Neural cell (in vitro differentiated cells): ENCODE results near the gene SLC4A8. TPM values are rescaled to one million over a fixed set of nuclear protein-coding genes. Genes with fewer than 3 reads are reported as not detected.

Experiments used
- H2AFZ ChIP-seq: fragments of 200-600, 300-800 bp; sonication (generic), shearing (Covaris generic); 2 replicates; pipeline ENCODE4 v1.6.0; 2014; ENCODE audit warnings: low read depth, mild to moderate bottlenecking, antibody characterized with exemption, low read length, moderate library complexity
- H3F3A ChIP-seq: fragments of 200-600 bp; shearing (Covaris generic); 2 replicates; pipeline ENCODE4 v1.6.1; 2016; ENCODE audit warnings: mild to moderate bottlenecking, moderate library complexity, mixed read lengths, antibody characterized with exemption, low read length; ENCODE audit not compliant: insufficient read depth, poor library complexity, severe bottlenecking
- H3K27ac ChIP-seq: fragments of 200-600, 300-800 bp; sonication (generic), shearing (Covaris generic); 2 replicates; pipeline ENCODE4 v1.5.1; 2014; ENCODE audit warnings: mild to moderate bottlenecking, low read length, moderate library complexity
- H3K27me3 ChIP-seq: fragments of 300-800, 200-600 bp; sonication (generic), shearing (Covaris generic); 2 replicates; pipeline ENCODE4 v1.6.0; 2014; ENCODE audit warnings: mild to moderate bottlenecking, low read depth, low read length, moderate library complexity; ENCODE audit not compliant: insufficient read depth
- H3K36me3 ChIP-seq: fragments of 300-800, 200-600 bp; sonication (generic), shearing (Covaris generic); 2 replicates; pipeline ENCODE4 v1.5.1; 2014; ENCODE audit warnings: mild to moderate bottlenecking, antibody characterized with exemption, low read length, moderate library complexity; ENCODE audit not compliant: insufficient read depth
- H3K4me2 ChIP-seq: fragments of 300-800, 200-600 bp; sonication (generic), shearing (Covaris generic); 2 replicates; pipeline ENCODE4 v1.6.0; 2014; ENCODE audit warnings: mild to moderate bottlenecking, low read length
- H3K4me3 ChIP-seq: fragments of 300-800, 200-600 bp; sonication (generic), shearing (Covaris generic); 2 replicates; pipeline ENCODE4 v1.5.1; 2014; ENCODE audit warnings: mild to moderate bottlenecking, low read length, moderate library complexity
- H3K79me2 ChIP-seq: fragments of 200-600 bp; shearing (Covaris generic); replicated peaks from 2 replicates; pipeline ENCODE4 v1.6.0; 2014; ENCODE audit warnings: mild to moderate bottlenecking, low read length, moderate library complexity; ENCODE audit not compliant: insufficient read depth
- H3K9ac ChIP-seq: fragments of 300-800, 200-600 bp; sonication (generic), shearing (Covaris generic); 2 replicates; pipeline ENCODE4 v1.6.1; 2016; ENCODE audit warnings: mild to moderate bottlenecking, low read length, mixed read lengths
- H3K9me2 ChIP-seq: fragments of 200-600 bp; shearing (Covaris generic); 2 replicates; pipeline ENCODE4 v1.6.1; 2016; ENCODE audit warnings: mild to moderate bottlenecking, low read length, mixed read lengths; ENCODE audit not compliant: insufficient read depth
- H3K9me3 ChIP-seq: fragments of 200-600, 300-800 bp; sonication (generic), shearing (Covaris generic); 2 replicates; pipeline ENCODE4 v1.6.1; 2016; ENCODE audit warnings: mild to moderate bottlenecking, mixed run types, low read length, moderate library complexity, mixed read lengths
- H4K20me1 ChIP-seq: fragments of 200-600 bp; shearing (Covaris generic); 2 replicates; pipeline ENCODE4 v1.6.1; 2016; ENCODE audit warnings: mild to moderate bottlenecking, mixed run types; ENCODE audit not compliant: insufficient read depth
- CTCF ChIP-seq: fragments of 450-650 bp; IDR thresholded peaks from 2 replicates; pipeline ENCODE4 v1.5.1; 2014; ENCODE audit warnings: antibody characterized with exemption, mild to moderate bottlenecking, moderate library complexity; ENCODE audit not compliant: poor library complexity, severe bottlenecking
- EP300 ChIP-seq: fragments of 450-650 bp; conservative IDR thresholded peaks from 2 replicates; pipeline ENCODE4 v1.6.1; 2014; ENCODE audit warnings: antibody characterized with exemption, mild to moderate bottlenecking, moderate library complexity; ENCODE audit not compliant: poor library complexity, severe bottlenecking
- EZH2 ChIP-seq: fragments of 200-600, 300-800 bp; shearing (Covaris generic), sonication (generic); IDR thresholded peaks from 2 replicates; pipeline ENCODE4 v1.6.1; 2014; ENCODE audit warnings: antibody characterized with exemption, low read length, borderline replicate concordance, mild to moderate bottlenecking; ENCODE audit not compliant: insufficient read depth, poor library complexity, severe bottlenecking
- MXI1 ChIP-seq: fragments of 450-650 bp; conservative IDR thresholded peaks from 2 replicates; pipeline ENCODE4 v1.6.1; 2014; ENCODE audit warnings: antibody characterized with exemption, mild to moderate bottlenecking; ENCODE audit not compliant: poor library complexity, severe bottlenecking
- POLR2AphosphoS5 ChIP-seq: IDR thresholded peaks from 2 replicates; pipeline ENCODE4 v1.6.1; 2012
- RAD21 ChIP-seq: fragments of 450-650 bp; conservative IDR thresholded peaks from 2 replicates; pipeline ENCODE4 v1.6.1; 2014; ENCODE audit warnings: antibody characterized with exemption, mild to moderate bottlenecking, moderate library complexity
- REST ChIP-seq: IDR thresholded peaks from 2 replicates; pipeline ENCODE4 v1.6.1; 2012; ENCODE audit warnings: borderline replicate concordance
- SMC3 ChIP-seq: fragments of 450-650 bp; conservative IDR thresholded peaks from 2 replicates; pipeline ENCODE4 v1.6.1; 2014; ENCODE audit warnings: antibody characterized with exemption, mild to moderate bottlenecking, moderate library complexity; ENCODE audit not compliant: poor library complexity
- TAF1 ChIP-seq: IDR thresholded peaks from 2 replicates; pipeline ENCODE4 v1.6.1; 2012; ENCODE audit warnings: low read depth
- polyA plus RNA-seq: library from polyadenylated mRNA; depleted of rRNA; stranded (reverse); fragments of >200 nt; gene quantifications from 2 replicates; pipeline ENCODE4 v1.2.3, GENCODE V29; 2014

The SLC4A8 gene
- polyA plus RNA-seq, 1 donor from 2014 or later: 37.8 TPM

GRCh38 chr12:51388069-51388799 is 36.4 kb upstream of the SLC4A8 start:
- Histone ChIP-seq H3F3A (no peaks in the 10 kb centered on the region), H3K27me3 (peaks cover 40% of the 10 kb centered on the region), H3K36me3 (no peaks in the 10 kb centered on the region), H3K27ac (no peak overlapping the region), H3K4me3 (no peak overlapping the region), H3K9me3 (no peaks in the 10 kb centered on the region), H2AFZ (no peak overlapping the region), H3K9ac (no peak overlapping the region), H3K9me2 (no peaks in the 10 kb centered on the region), H3K79me2 (no peaks in the 10 kb centered on the region), H4K20me1 (no peaks in the 10 kb centered on the region), H3K4me2 (no peak overlapping the region)
- TF ChIP-seq SMC3 (no peak), RAD21 (no peak), MXI1 (no peak), TAF1 (no peak), REST (no peak), EP300 (no peak), POLR2AphosphoS5 (no peak), EZH2 (no peak), CTCF (no peak)

GRCh38 chr12:51388846-51389245 is 35.8 kb upstream of the SLC4A8 start:
- H3K27me3 ChIP-seq: peaks cover 46% of the 10 kb centered on the region
- no peak overlapping the region for H3K4me2 ChIP-seq
- no peak overlapping the region for H3K27ac ChIP-seq
- no peaks in the 10 kb centered on the region for H3K79me2 ChIP-seq
- TF ChIP-seq TAF1: no peak
- no peak for TF ChIP-seq MXI1
- no peak for TF ChIP-seq RAD21
- TF ChIP-seq REST: no peak
- no peak for TF ChIP-seq CTCF
- no peak overlapping the region for H3K4me3 ChIP-seq
- H2AFZ ChIP-seq: no peak overlapping the region
- H3F3A ChIP-seq: no peaks in the 10 kb centered on the region
- H3K9ac ChIP-seq: no peak overlapping the region
- H4K20me1 ChIP-seq: no peaks in the 10 kb centered on the region
- H3K9me3 ChIP-seq: no peaks in the 10 kb centered on the region
- no peaks in the 10 kb centered on the region for H3K9me2 ChIP-seq
- H3K36me3 ChIP-seq: no peaks in the 10 kb centered on the region
